HG03135 (cell line): Measurements from ENCODE around the gene MFSD6.
"Not testable (repeated sequence)": the region's sequence is repeated elsewhere in the genome, so short reads cannot be mapped to it uniquely, and the experiment has no call there.

Experiments used
- ATAC-seq: cut with Tn5 transposase; IDR thresholded peaks from one replicate; pipeline ENCODE4 v1.9.1; 2021; ENCODE audit warnings: mild to moderate bottlenecking, moderate library complexity; ENCODE audit not compliant: unreplicated experiment

MFSD6 gene

GRCh38 chr2:190405070-190405469 lies 3.1 kb upstream of the MFSD6 start:
- ATAC-seq, result no peak

- ATAC-seq, result no peak
Observed at GRCh38 chr2:190405995-190406394, 2.2 kb upstream of the MFSD6 start.

GRCh38 chr2:190406805-190407204 lies 1.4 kb upstream of the MFSD6 start:
- ATAC-seq, result no peak

GRCh38 chr2:190407246-190407661 lies 901 bp upstream of the MFSD6 start:
- ATAC-seq, result peak; percentile 13

- ATAC-seq, result peak; percentile 58
Observed at GRCh38 chr2:190408538-190409271, 550 bp downstream of the MFSD6 start.

GRCh38 chr2:190409616-190410015 lies 1.5 kb downstream of the MFSD6 start:
- ATAC-seq, result no peak

GRCh38 chr2:190410166-190410565 lies 2.0 kb downstream of the MFSD6 start:
- ATAC-seq, result no peak

GRCh38 chr2:190412966-190413365 lies 4.8 kb downstream of the MFSD6 start:
- no peak for ATAC-seq

- no peak for ATAC-seq
Observed at GRCh38 chr2:190413421-190413820, 5.3 kb downstream of the MFSD6 start.

- ATAC-seq, result no peak
Observed at GRCh38 chr2:190415251-190415650, 7.1 kb downstream of the MFSD6 start.

- ATAC-seq, result no peak
Observed at GRCh38 chr2:190415794-190416775, 7.9 kb downstream of the MFSD6 start.

- no peak for ATAC-seq
Observed at GRCh38 chr2:190417045-190417842, 9.1 kb downstream of the MFSD6 start.

- ATAC-seq, result no peak
Observed at GRCh38 chr2:190418727-190419126, 10.6 kb downstream of the MFSD6 start.

- no peak for ATAC-seq
Observed at GRCh38 chr2:190420801-190421200, 12.6 kb downstream of the MFSD6 start.

GRCh38 chr2:190425221-190425866 lies 17.2 kb downstream of the MFSD6 start:
- no peak for ATAC-seq

GRCh38 chr2:190425883-190426658 lies 17.9 kb downstream of the MFSD6 start:
- no peak for ATAC-seq

GRCh38 chr2:190430866-190431265 lies 22.7 kb downstream of the MFSD6 start:
- ATAC-seq, result not testable (repeated sequence)

GRCh38 chr2:190431907-190432306 lies 23.8 kb downstream of the MFSD6 start:
- no peak for ATAC-seq

- no peak for ATAC-seq
Observed at GRCh38 chr2:190432567-190433231, 24.5 kb downstream of the MFSD6 start.
